H1 (cell line): ENCODE data around the gene C1orf116. TPM values are rescaled to one million over a fixed set of nuclear protein-coding genes. Genes with fewer than 3 reads are reported as not detected.

Experiments used
- CTCF ChIA-PET: fragments of 300-600 bp; sonication (Branson Sonifier 250); formaldehyde crosslinking; loops from one replicate; lab custom pipeline; 2021; ENCODE audit not compliant: partially characterized antibody; lab: Charles Lee
- POLR2A ChIA-PET: fragments of 300-600 bp; sonication (Branson Sonifier 250); formaldehyde crosslinking; loops from one replicate; lab custom pipeline; 2021; ENCODE audit warnings: inconsistent platforms; ENCODE audit not compliant: partially characterized antibody; lab: Charles Lee
- DNase-seq, 2 experiments: peaks; one replicate each; pipeline versions ENCODE4 v3.0.0 to v3.0.0-alpha.2; 2010 to 2022; ENCODE audit warnings: low spot score in 2 of 2, low read depth in 1 of 2, mixed read lengths in 1 of 2
- FAIRE-seq: peaks from 2 replicates; lab custom pipeline; 2011; peaks lifted over from hg19 to GRCh38; lab: Jason Lieb, UNC
- H2AFZ ChIP-seq: 2 replicates; pipeline ENCODE4 v1.8.1; 2012; ENCODE audit warnings: low read length, inconsistent platforms
- H2AK5ac ChIP-seq: 2 replicates; pipeline ENCODE4 v1.6.1; 2013; ENCODE audit warnings: low read depth, low read length
- H2BK120ac ChIP-seq: replicated peaks from 2 replicates; pipeline ENCODE3; 2013; ENCODE audit warnings: low read depth, low read length, inconsistent platforms
- H2BK12ac ChIP-seq: 2 replicates; pipeline ENCODE4 v1.6.1; 2013; ENCODE audit warnings: low read depth, low read length
- H2BK15ac ChIP-seq: 2 replicates; pipeline ENCODE4 v1.6.1; 2013; ENCODE audit warnings: low read length
- H2BK20ac ChIP-seq: 2 replicates; pipeline ENCODE4 v1.6.1; 2013; ENCODE audit warnings: low read length
- H2BK5ac ChIP-seq: 2 replicates; pipeline ENCODE4 v1.6.1; 2013; ENCODE audit warnings: low read depth, low read length
- H3K14ac ChIP-seq: 2 replicates; pipeline ENCODE4 v1.6.1; 2013; ENCODE audit warnings: inconsistent platforms; ENCODE audit not compliant: insufficient read length
- H3K18ac ChIP-seq: 2 replicates; pipeline ENCODE4 v1.6.1; 2013; ENCODE audit warnings: low read length; ENCODE audit errors: extremely low read depth
- H3K23ac ChIP-seq: 2 replicates; pipeline ENCODE4 v1.6.1; 2013; ENCODE audit warnings: inconsistent platforms; ENCODE audit not compliant: insufficient read length
- H3K23me2 ChIP-seq: 2 replicates; pipeline ENCODE4 v1.6.1; 2013; ENCODE audit warnings: low read depth, low read length
- H3K27ac ChIP-seq: 2 replicates; pipeline ENCODE4 v1.6.1; 2011; ENCODE audit warnings: low read depth, low read length, inconsistent platforms
- H3K27me3 ChIP-seq, 4 experiments: replicated peaks in 1 of 4; 1 replicate in 1 of 4; 2 replicates in 3 of 4; pipeline versions ENCODE4 v1.6.1 to v1.8.1; 2011 to 2013; ENCODE audit warnings: low read length in 3 of 4, mild to moderate bottlenecking in 3 of 4, inconsistent platforms in 2 of 4, mixed read lengths in 2 of 4, moderate library complexity in 1 of 4; ENCODE audit not compliant: control insufficient read depth in 3 of 4, insufficient read depth in 3 of 4; ENCODE audit errors: extremely low read depth in 1 of 4
- H3K36me3 ChIP-seq, 4 experiments: 2 replicates each; pipeline versions ENCODE4 v1.6.1 to v1.8.1; 2011 to 2013; ENCODE audit warnings: mild to moderate bottlenecking in 4 of 4, low read length in 3 of 4, moderate library complexity in 2 of 4, control low read depth in 1 of 4, inconsistent platforms in 1 of 4; ENCODE audit not compliant: insufficient read depth in 4 of 4, control insufficient read depth in 2 of 4
- H3K4ac ChIP-seq: replicated peaks from 2 replicates; pipeline ENCODE3; 2013; ENCODE audit warnings: low read length, low read depth, mixed read lengths, inconsistent platforms; ENCODE audit not compliant: insufficient read length
- H3K4me1 ChIP-seq, 4 experiments: replicated peaks in 1 of 4; 1 replicate in 1 of 4; 2 replicates in 3 of 4; pipeline versions ENCODE4 v1.6.1 to v1.8.1; 2011 to 2013; ENCODE audit warnings: low read length in 3 of 4, inconsistent platforms in 2 of 4, mixed read lengths in 1 of 4; ENCODE audit not compliant: insufficient read depth in 4 of 4, control insufficient read depth in 3 of 4
- H3K4me2 ChIP-seq, 2 experiments: 2 replicates each; pipeline versions ENCODE4 v1.6.1 to v1.8.1; 2011 to 2013; ENCODE audit warnings: low read depth in 2 of 2, low read length in 2 of 2, control low read depth in 1 of 2, inconsistent platforms in 1 of 2, mild to moderate bottlenecking in 1 of 2; ENCODE audit not compliant: insufficient read depth in 1 of 2
- H3K4me3 ChIP-seq, 4 experiments: fragments of 200-600, 300-600 bp in 1 of 4; sonication (generic), shearing (Covaris generic), sonication (Bioruptor Twin) in 1 of 4; 2 replicates each; pipeline versions ENCODE4 v1.5.1 to v1.8.1; 2011 to 2016; ENCODE audit warnings: low read length in 4 of 4, low read depth in 3 of 4, control low read depth in 2 of 4, inconsistent platforms in 2 of 4, mild to moderate bottlenecking in 2 of 4, mixed read lengths in 1 of 4, moderate library complexity in 1 of 4; ENCODE audit not compliant: insufficient read depth in 2 of 4; ENCODE audit errors: extremely low read depth in 1 of 4
- H3K56ac ChIP-seq: replicated peaks from 2 replicates; pipeline ENCODE3; 2013; ENCODE audit warnings: low read depth, mild to moderate bottlenecking, mixed read lengths, low read length, inconsistent platforms; ENCODE audit not compliant: insufficient read length
- H3K79me1 ChIP-seq: 2 replicates; pipeline ENCODE4 v1.6.1; 2013; ENCODE audit warnings: low read depth, low read length, control low read depth
- H3K79me2 ChIP-seq, 2 experiments: 2 replicates each; pipeline versions ENCODE4 v1.6.1 to v1.8.1; 2012 to 2013; ENCODE audit warnings: low read length in 2 of 2, mild to moderate bottlenecking in 2 of 2, inconsistent platforms in 1 of 2; ENCODE audit not compliant: insufficient read depth in 2 of 2, control insufficient read depth in 1 of 2
- H3K9ac ChIP-seq, 4 experiments: replicated peaks in 1 of 4; 1 replicate in 1 of 4; 2 replicates in 3 of 4; pipeline versions ENCODE4 v1.6.1 to v1.8.1; 2011 to 2013; ENCODE audit warnings: low read depth in 3 of 4, low read length in 3 of 4, control low read depth in 2 of 4, mild to moderate bottlenecking in 2 of 4, moderate library complexity in 2 of 4, inconsistent platforms in 1 of 4; ENCODE audit errors: extremely low read depth in 1 of 4
- H3K9me3 ChIP-seq, 2 experiments: 2 replicates each; pipeline versions ENCODE4 v1.6.1 to v1.8.1; 2012 to 2013; ENCODE audit warnings: mild to moderate bottlenecking in 2 of 2, moderate library complexity in 2 of 2, control low read depth in 1 of 2, inconsistent platforms in 1 of 2, low read depth in 1 of 2, low read length in 1 of 2, mixed read lengths in 1 of 2; ENCODE audit not compliant: insufficient read depth in 2 of 2
- H4K20me1 ChIP-seq, 2 experiments: replicated peaks in 1 of 2; 2 replicates each; pipeline versions ENCODE3 to v1.8.1; 2011 to 2013; ENCODE audit warnings: inconsistent platforms in 2 of 2, low read length in 2 of 2, mild to moderate bottlenecking in 1 of 2; ENCODE audit not compliant: insufficient read depth in 2 of 2, control insufficient read depth in 1 of 2
- H4K5ac ChIP-seq: 2 replicates; pipeline ENCODE4 v1.6.1; 2013; ENCODE audit warnings: low read length, low read depth, mixed read lengths, inconsistent platforms; ENCODE audit not compliant: insufficient read length
- H4K8ac ChIP-seq: 2 replicates; pipeline ENCODE4 v1.8.0; 2013; ENCODE audit warnings: mild to moderate bottlenecking, moderate library complexity, low read length, inconsistent platforms; ENCODE audit not compliant: insufficient read depth; ENCODE audit errors: extremely low read depth
- H4K91ac ChIP-seq: replicated peaks from 2 replicates; pipeline ENCODE3; 2013; ENCODE audit warnings: low read length, mixed read lengths, inconsistent platforms; ENCODE audit not compliant: insufficient read length
- BACH1 ChIP-seq: IDR thresholded peaks from 2 replicates; pipeline ENCODE4 v1.6.1; 2012; ENCODE audit warnings: low read length, improper control_type of control experiment
- CBX8 ChIP-seq: fragments of 300-800, 300-1000 bp; sonication (generic); IDR thresholded peaks from 2 replicates; pipeline ENCODE4 v1.7.1; 2016; ENCODE audit warnings: low read depth, low read length, borderline replicate concordance
- CTBP2 ChIP-seq: IDR thresholded peaks from 2 replicates; pipeline ENCODE4 v1.7.0; 2011; ENCODE audit warnings: borderline replicate concordance, mild to moderate bottlenecking, moderate library complexity, mixed read lengths, low read length; ENCODE audit not compliant: insufficient read depth, insufficient read length
- EZH2 ChIP-seq: fragments of 200-600 bp; sonication (generic); IDR thresholded peaks from 2 replicates; pipeline ENCODE4 v1.7.1; 2012; ENCODE audit warnings: low read depth, mild to moderate bottlenecking, moderate library complexity, low read length, inconsistent platforms; ENCODE audit not compliant: severe bottlenecking
- JUN ChIP-seq: IDR thresholded peaks from 2 replicates; pipeline ENCODE4 v1.6.1; 2011; ENCODE audit warnings: low read depth, mild to moderate bottlenecking, improper control_type of control experiment, low read length
- POLR2A ChIP-seq, 2 experiments: IDR thresholded peaks; 1 replicate in 1 of 2; 2 replicates in 1 of 2; pipeline ENCODE4 v1.6.1; 2011; ENCODE audit warnings: low read depth in 2 of 2, low read length in 2 of 2, mild to moderate bottlenecking in 2 of 2; ENCODE audit errors: control extremely low read depth in 1 of 2
- RBBP5 ChIP-seq: IDR thresholded peaks from 2 replicates; pipeline ENCODE4 v1.7.1; 2012; ENCODE audit warnings: low read depth, mild to moderate bottlenecking, inconsistent platforms, low read length, moderate library complexity, borderline replicate concordance
- RXRA ChIP-seq: IDR thresholded peaks from 2 replicates; pipeline ENCODE4 v1.6.1; 2011; ENCODE audit warnings: low read depth, mild to moderate bottlenecking, low read length, moderate library complexity; ENCODE audit not compliant: insufficient read depth
- SAP30 ChIP-seq: fragments of 300-600 bp; sonication (generic); IDR thresholded peaks from 2 replicates; pipeline ENCODE4 v1.7.1; 2012; ENCODE audit warnings: low read length, moderate library complexity, mild to moderate bottlenecking, inconsistent platforms; ENCODE audit not compliant: insufficient read depth, insufficient replicate concordance
- WGBS, 2 experiments: shearing (Covaris generic) in 1 of 2; methylation state at CpG; one replicate each; pipeline versions ENCODE4 v1.1.6 to v1.1.7; 2013 to 2015; ENCODE audit warnings: low lambda C conversion rate in 2 of 2, mixed read lengths in 2 of 2, inconsistent platforms in 1 of 2, low coverage in 1 of 2, missing lambda C conversion rate in 1 of 2; ENCODE audit not compliant: insufficient replicate concordance in 2 of 2, insufficient coverage in 1 of 2, insufficient read length in 1 of 2; ENCODE audit errors: extremely low coverage in 1 of 2, missing lambda C conversion rate in 1 of 2; 5-methylcytosine and 5-hydroxymethylcytosine counted together
- long read RNA-seq, 2 experiments: library from RNA in 1 of 2; library from capped mRNA in 1 of 2; stranded (forward); transcript quantifications; one replicate each; pipeline ENCODE4 v2.0.0, GENCODE V29; 2021; ENCODE audit warnings: inconsistent platforms in 1 of 2
- polyA minus RNA-seq, 3 experiments: library from RNA; depleted of rRNA, polyadenylated mRNA; stranded (reverse); fragments of >200 nt; gene quantifications; 1 replicate in 2 of 3; 2 replicates in 1 of 3; pipeline ENCODE4 v1.2.3, GENCODE V29; 2011
- polyA plus RNA-seq, 7 experiments: library from polyadenylated mRNA; depleted of rRNA in 3 of 7; stranded (reverse) in 5 of 7; unstranded in 2 of 7; fragments of >200 nt in 5 of 7; fragments of 200-250 nt in 2 of 7; gene quantifications; 1 replicate in 5 of 7; 2 replicates in 1 of 7; 4 replicates in 1 of 7; pipeline versions ENCODE4 v1.2.1 to v1.2.3, GENCODE V29; 2011 to 2013; ENCODE audit warnings: missing spikeins in 2 of 7, mixed read lengths in 2 of 7
- total RNA-seq: library from RNA; stranded (reverse); fragmentation: NEBNext Ultra II Directional; extraction: Animal tissue kit (Norgen Biotek cat#: 25700); gene quantifications from 2 replicates; pipeline ENCODE4 v1.2.1, GENCODE V29; 2021

The C1orf116 gene
- total RNA-seq (3.8 and 3.9 TPM in 2 replicates), polyA plus RNA-seq (2011; rRNA removed) (1.7 and 2.2 TPM in 2 replicates), polyA minus RNA-seq (2011; rRNA and poly(A)+ RNA removed) (2.0 and 2.4 TPM in 2 replicates)
- 1.1 TPM for polyA plus RNA-seq (2011; cell fraction: cytosol; rRNA removed)
- 2.6 TPM for polyA plus RNA-seq (2011; cell fraction: nucleus; rRNA removed)
- 3.0 to 3.3 TPM (median 3.2 TPM) in 4 replicates for polyA plus RNA-seq (2012, experiment 1 of 2)
- 2.9 TPM for polyA plus RNA-seq (2012, experiment 2 of 2)
- polyA plus RNA-seq (2013, experiment 1 of 2): 2.7 TPM
- 2.8 TPM for polyA plus RNA-seq (2013, experiment 2 of 2)
- polyA minus RNA-seq (2011; cell fraction: cytosol; rRNA and poly(A)+ RNA removed): 1.8 TPM
- 3.3 TPM for polyA minus RNA-seq (2011; cell fraction: nucleus; rRNA and poly(A)+ RNA removed)
- long read RNA-seq, experiment 1, partial matches to known transcripts: 0 of 4 reads
- long read RNA-seq, experiment 1, other reads (novel, unspliced or antisense): 4 of 4 reads
- long read RNA-seq, experiment 2, full-length matches to known transcripts: 2 of 5 reads
- long read RNA-seq, experiment 2, partial matches to known transcripts: 0 of 5 reads
- long read RNA-seq, experiment 2, other reads (novel, unspliced or antisense): 3 of 5 reads

- H3K79me1 ChIP-seq: no peaks in the 10 kb centered on the region
- no peaks in the 10 kb centered on the region for H3K36me3 ChIP-seq
- POLR2A ChIA-PET: interaction anchor here (0.8 to 3.2 kb wide), 7 partner anchors 8 to 25 kb away, joined by 3 to 16 read pairs (median 8); partner anchors contain the start of genes PFKFB2 and YOD1
- H2AFZ ChIP-seq: peak within 1 kb of the TSS; percentile 91
- H2BK12ac ChIP-seq: peak within 1 kb of the TSS; percentile 61; the same call in 1 of the 2 replicates
- CTCF ChIA-PET: interaction anchor here (0.6 to 6.1 kb wide), 11 partner anchors 8 to 101 kb away, joined by 3 to 40 read pairs (median 4); partner anchors contain the start of genes PFKFB2 and YOD1
- no peak within 1 kb of the TSS for H3K9ac ChIP-seq
- no peaks in the 10 kb centered on the region for H4K20me1 ChIP-seq
- no peak within 1 kb of the TSS for H3K56ac ChIP-seq
- peak within 1 kb of the TSS; percentile 45 to 62 for H3K4me2 ChIP-seq
- DNase-seq (peak; percentile 65 to 81), FAIRE-seq (peak; percentile 93)
- peak within 1 kb of the TSS; percentile 63; the same call in 1 of the 2 replicates for H2BK20ac ChIP-seq
- H4K8ac ChIP-seq: no peak within 1 kb of the TSS
- H3K79me2 ChIP-seq: no peaks in the 10 kb centered on the region
- H3K27ac ChIP-seq: peak within 1 kb of the TSS; percentile 55; the same call in 1 of the 2 replicates
- no peaks in the 10 kb centered on the region for H3K27me3 ChIP-seq
- no peak within 1 kb of the TSS; the same call in 1 of the 2 replicates for H3K18ac ChIP-seq
- H2AK5ac ChIP-seq: peak within 1 kb of the TSS; percentile 0; the same call in 1 of the 2 replicates
- peaks cover 4 to 17% (median 12%) of the 10 kb centered on the region in 4 experiments; a peak in 6 of 7 replicates for H3K4me1 ChIP-seq
- H4K91ac ChIP-seq: peak within 1 kb of the TSS; percentile 70
- WGBS, 2 experiments: 0% methylated on average over 1 of the region's 1 CpG; no CpG with 5 or more reads in 1 of the 2 experiments
- no peak within 1 kb of the TSS for H3K23ac ChIP-seq
- H3K4me3 ChIP-seq: peak within 1 kb of the TSS; percentile 3 to 50 (median 29); a peak in 7 of 8 replicates
- no peaks in the 10 kb centered on the region for H3K23me2 ChIP-seq
- no peak within 1 kb of the TSS for H2BK120ac ChIP-seq
- H2BK15ac ChIP-seq: no peak within 1 kb of the TSS; the same call in 1 of the 2 replicates
- H4K5ac ChIP-seq: peak within 1 kb of the TSS; percentile 36
- H2BK5ac ChIP-seq: peak within 1 kb of the TSS; percentile 72; the same call in 1 of the 2 replicates
- H3K4ac ChIP-seq: no peak within 1 kb of the TSS
- H3K14ac ChIP-seq: no peak within 1 kb of the TSS
- no peaks in the 10 kb centered on the region for H3K9me3 ChIP-seq
- TF ChIP-seq SAP30 (no peak), JUN (no peak), RBBP5 (no peak), CBX8 (no peak), POLR2A (IDR thresholded peaks at IDR 0.05; ENCODE audit: control extremely low read depth in 1 of 2, low read depth in 2 of 2, low read length in 2 of 2) (peak in 1 of 2 experiments; percentile 55; a peak in 2 of 3 replicates), RXRA (no peak), EZH2 (no peak), CTBP2 (peak; percentile 57), BACH1 (peak; percentile 74)
Observed at GRCh38 chr1:207032528-207033017, at the start of gene C1orf116. Gene C1orf116, minus strand, starts transcription at chr1:207032756. Its CDS starts 5,158 bp downstream, at chr1:207027598.
